HG02870 (cell line): ENCODE measurements around the gene EDN3.

Source experiments
- ATAC-seq: cut with Tn5 transposase; IDR thresholded peaks from one replicate; pipeline ENCODE4 v1.9.1; 2021; ENCODE audit warnings: mild to moderate bottlenecking, moderate library complexity; ENCODE audit not compliant: unreplicated experiment

The EDN3 gene

DNA sequence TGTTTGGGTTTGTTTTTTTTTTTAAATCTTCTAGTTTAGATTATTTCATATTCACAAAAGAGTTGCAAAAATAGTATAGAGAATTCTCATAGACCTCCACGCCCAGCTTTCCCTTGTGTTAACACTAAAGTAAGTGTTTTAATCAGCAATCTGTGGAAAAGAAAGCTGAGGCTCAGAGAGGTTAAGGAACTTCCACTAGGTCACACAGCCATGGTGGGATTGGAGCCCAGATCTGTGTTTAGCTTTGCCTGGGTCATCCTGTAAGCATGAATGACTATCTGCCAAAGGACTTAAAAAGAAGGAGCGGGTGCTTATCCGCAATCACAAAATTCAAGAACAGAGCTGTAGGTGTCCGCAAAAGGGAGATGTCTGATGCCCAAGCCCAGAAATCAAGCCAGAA lies 60.5 kb downstream of the EDN3 start:
- no peak for ATAC-seq

- no peak for ATAC-seq
These were observed 61.0 kb downstream of the EDN3 start for GRCh38 chr20:59361411-59361810.

GRCh38 chr20:59363101-59363500 lies 62.7 kb downstream of the EDN3 start:
- no peak for ATAC-seq

- ATAC-seq, result no peak
These were observed 64.2 kb downstream of the EDN3 start for GRCh38 chr20:59364611-59365010.

DNA sequence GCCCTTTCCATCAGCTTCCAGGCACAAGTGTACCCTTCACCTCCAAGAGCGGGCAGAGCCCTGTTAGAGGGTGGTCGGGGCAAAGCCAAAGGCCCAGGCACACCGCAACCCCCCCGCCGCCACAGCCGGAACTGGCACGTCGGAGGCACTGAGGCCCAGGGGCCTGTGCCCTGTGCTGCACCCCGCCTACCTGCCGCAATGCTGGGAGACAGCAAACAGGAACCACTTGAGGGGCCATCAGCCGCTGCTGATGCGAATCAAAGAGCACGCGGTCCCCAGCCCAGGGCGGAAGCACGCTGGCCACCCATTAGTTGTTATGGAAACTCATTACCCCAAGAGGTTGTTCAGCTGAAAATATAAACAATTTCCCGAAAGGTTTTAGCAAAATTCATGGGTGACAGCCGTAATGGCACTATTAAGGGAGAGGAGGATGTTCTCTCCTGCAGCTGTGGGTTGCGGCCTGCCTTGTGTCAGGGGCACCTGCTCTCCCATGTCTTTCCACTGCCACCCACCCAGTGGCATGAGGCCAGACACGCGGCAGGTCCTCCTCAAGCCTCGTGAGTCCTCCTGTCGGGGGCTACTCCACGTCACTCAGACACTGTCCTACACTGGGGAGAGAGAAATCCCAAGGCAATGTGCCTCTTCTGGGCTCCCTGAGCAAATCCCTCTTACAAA lies 65.3 kb downstream of the EDN3 start:
- ATAC-seq, result no peak

DNA sequence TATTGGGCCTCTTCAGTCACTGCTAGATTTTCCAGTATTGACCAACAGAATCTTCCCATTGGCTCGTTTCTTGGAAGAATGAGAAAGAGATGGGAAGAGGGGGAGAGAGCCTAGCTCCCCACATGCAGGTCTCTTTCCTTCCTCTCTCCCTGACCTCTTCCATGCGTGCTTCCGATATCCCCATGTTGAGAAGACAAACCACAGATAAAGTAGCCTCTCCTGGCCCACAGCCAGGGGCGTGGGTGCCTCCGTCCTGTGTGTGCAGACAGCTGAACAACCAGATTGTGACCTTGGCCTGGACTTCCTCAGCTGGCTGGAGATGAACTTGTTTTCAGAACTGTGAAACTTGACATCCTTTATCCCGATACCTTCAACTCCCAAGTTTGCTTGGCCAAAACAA lies 71.0 kb downstream of the EDN3 start:
- ATAC-seq, result no peak

DNA sequence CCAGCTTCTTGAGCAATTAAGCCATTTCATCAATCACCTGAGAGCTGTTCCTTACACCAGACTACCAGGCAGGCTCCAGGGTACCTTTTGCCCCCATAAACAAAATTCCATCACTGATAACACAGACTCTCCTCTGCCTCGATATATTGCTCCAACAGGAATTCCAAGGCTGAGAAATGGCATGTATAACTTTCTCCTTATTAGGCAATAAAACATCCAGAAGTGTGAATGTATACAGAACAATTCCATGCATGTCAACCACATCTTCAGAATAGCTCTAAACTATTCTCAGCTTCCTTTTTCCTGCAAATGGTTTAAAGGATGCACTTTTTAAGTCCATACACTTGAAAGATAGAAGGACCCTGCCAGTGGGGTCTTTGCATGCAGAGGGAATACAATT lies 73.8 kb downstream of the EDN3 start:
- no peak for ATAC-seq

DNA sequence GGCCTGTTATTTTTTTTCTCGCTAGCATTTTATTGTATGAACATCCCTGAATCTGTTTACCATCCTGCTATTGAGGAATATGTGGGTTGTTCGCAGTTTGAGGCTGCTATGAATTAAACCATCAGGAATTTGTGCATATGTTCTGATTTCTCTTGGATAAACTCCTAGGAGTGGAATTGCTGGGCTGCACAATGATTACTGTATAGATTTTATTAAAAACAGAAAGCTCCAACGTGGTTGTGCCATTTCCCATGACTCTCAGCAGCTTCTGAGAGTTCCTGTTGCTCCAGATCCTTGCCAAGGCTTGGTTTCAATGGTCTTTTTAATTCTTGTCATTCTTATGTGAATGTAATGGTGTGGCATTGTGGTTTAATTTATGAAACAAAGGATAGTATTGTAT lies 75.1 kb downstream of the EDN3 start:
- ATAC-seq, result no peak
